ENCODE data around the gene HERC3. TPM values are rescaled to one million over a fixed set of nuclear protein-coding genes. Genes with fewer than 3 reads are reported as not detected.

HERC3 gene
- total and polyA plus RNA-seq, 10 of the 15 experiments (the other 5 are each of a cell fraction or from before 2014, with no cell fraction given) = 0.52 to 18.2 (median 2.8) TPM

GRCh38 chr4:88655226-88655625 is 62.9 kb downstream of the HERC3 start:
- Histone ChIP-seq H3K27me3 (replicated peaks in 1 of 2; ENCODE audit: control insufficient read depth in 2 of 2, insufficient read depth in 2 of 2, low read length in 1 of 2) (no peaks in the 10 kb centered on the region), H3K27ac (ENCODE audit: control insufficient read depth, insufficient read depth) (no peak overlapping the region), H3K9me3 (replicated peaks; ENCODE audit: control insufficient read depth, insufficient read depth, low read length) (no peaks in the 10 kb centered on the region), H3K79me2 (ENCODE audit: control insufficient read depth, insufficient read depth, low read length) (no peaks in the 10 kb centered on the region), H3K9ac (ENCODE audit: control insufficient read depth, insufficient read depth, low read length) (no peak overlapping the region), H3K4me1 (ENCODE audit: control insufficient read depth, insufficient read depth, low read length) (no peaks in the 10 kb centered on the region), H3K4me3 (no peak overlapping the region), H2AFZ (ENCODE audit: control insufficient read depth, low read depth, low read length) (no peak overlapping the region), H3K4me2 (ENCODE audit: control insufficient read depth, insufficient read depth) (no peak overlapping the region), H3K36me3 (ENCODE audit: control insufficient read depth in 2 of 2, insufficient read depth in 2 of 2, low read length in 1 of 2) (no peaks in the 10 kb centered on the region), H4K20me1 (ENCODE audit: control insufficient read depth, insufficient read depth) (no peaks in the 10 kb centered on the region)
- ChIA-PET POLR2A (no interaction called here), SMC1A (ENCODE audit: uncharacterized antibody, unreplicated experiment) (interaction anchor here (1.7 kb wide), 1 partner anchor 116 kb away, joined by 4 read pairs; no protein-coding TSS in a partner anchor), CTCF (interaction anchor here (1.5 kb wide), 1 partner anchor 116 kb away, joined by 4 read pairs; no protein-coding TSS in a partner anchor), RAD21 (ENCODE audit: unreplicated experiment) (no interaction called here)
- no peak for ATAC-seq
- no TSS peak for BruUV-seq (replicated peaks)
- intact Hi-C loops (cut with micrococcal nuclease; ENCODE audit: unreplicated experiment) (no loop called here), in situ Hi-C loops (cut with MboI) (loop anchor here (5.0 kb wide), 1 partner anchor 118 kb away; no protein-coding TSS in a partner anchor)
- no peak for TF ChIP-seq EGR1 (IDR thresholded peaks at IDR 0.05; ENCODE audit: borderline replicate concordance in 1 of 2, low read depth in 2 of 2, low read length in 2 of 2)
- no peak for TF ChIP-seq ASH2L (IDR thresholded peaks at IDR 0.05; ENCODE audit: borderline replicate concordance, low read depth)
- no peak for TF ChIP-seq SP1 (IDR thresholded peaks at IDR 0.05; ENCODE audit: low read depth, low read length)
- no peak for TF ChIP-seq BMI1 (IDR thresholded peaks at IDR 0.05; ENCODE audit: borderline replicate concordance)
- TF ChIP-seq IKZF1 (conservative IDR thresholded peaks at IDR 0.05) = no peak
- TF ChIP-seq ZNF217 (IDR thresholded peaks at IDR 0.05) = no peak
- TF ChIP-seq ESRRA (IDR thresholded peaks at IDR 0.05; ENCODE audit: low read length) = no peak
- TF ChIP-seq MXI1 (IDR thresholded peaks at IDR 0.05; ENCODE audit: low read depth, low read length) = no peak
- no peak for TF ChIP-seq CBFB (IDR thresholded peaks at IDR 0.05; ENCODE audit: low read depth)
- WGBS (ENCODE audit: insufficient coverage, insufficient replicate concordance, low lambda C conversion rate, missing lambda C conversion rate) = 73% methylated on average over 3 of the region's 3 CpGs
- DNase-seq (ENCODE audit: low read depth, low spot score) = no peak
- FAIRE-seq = no peak
